Measurements from ENCODE around the gene LRRC7. TPM values are rescaled to one million over a fixed set of nuclear protein-coding genes. Genes with fewer than 3 reads are reported as not detected.
"Not testable (repeated sequence)": the region's sequence is repeated elsewhere in the genome, so short reads cannot be mapped to it uniquely, and the experiment has no call there.

LRRC7 gene
- total RNA-seq, 2 donors from 2014 or later, result not detected

GRCh38 chr1:69686367-69686984 lies 118.8 kb downstream of the LRRC7 start:
- no peaks in the 10 kb centered on the region for H3K27me3 Mint-ChIP-seq
- H3K4me1 Mint-ChIP-seq, result no peaks in the 10 kb centered on the region

DNA sequence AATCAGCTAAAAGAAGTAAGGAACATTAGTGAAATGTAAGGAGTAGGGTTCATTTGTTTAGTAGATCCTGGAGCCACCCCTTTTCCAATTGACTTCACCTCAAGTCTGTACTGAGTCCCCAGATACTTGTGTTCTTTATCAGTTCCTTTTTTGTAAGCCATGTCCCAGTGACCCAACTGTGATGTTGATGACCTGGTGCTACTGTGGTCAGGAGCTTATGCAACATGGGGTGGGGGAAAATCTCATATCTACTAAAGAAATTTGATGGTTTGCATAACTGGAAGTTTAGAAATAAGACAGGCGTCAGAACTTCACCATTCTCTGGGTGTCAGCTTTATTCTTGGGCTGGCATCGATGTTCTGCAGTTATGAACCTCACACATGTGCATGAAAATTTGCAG lies 120.5 kb downstream of the LRRC7 start:
- DNase-seq (no peak), ATAC-seq (no peak)
- Mint-ChIP-seq H3K27me3 (no peaks in the 10 kb centered on the region), H3K4me1 (no peaks in the 10 kb centered on the region), H3K27ac (no peak overlapping the region), H3K4me3 (no peak overlapping the region), H3K36me3 (ENCODE audit: low read depth) (no peaks in the 10 kb centered on the region)
- no peaks in the 10 kb centered on the region for H3K9me3 ChIP-seq (ENCODE audit: control insufficient read depth, low read length, poor library complexity, severe bottlenecking)

More at GRCh38 chr1:69686367-69686984, 118.8 kb downstream of the LRRC7 start:
- no peak overlapping the region for H3K4me3 Mint-ChIP-seq
- no peaks in the 10 kb centered on the region for H3K36me3 Mint-ChIP-seq (ENCODE audit: low read depth)
- H3K27ac Mint-ChIP-seq, result no peak overlapping the region
- no peak for ATAC-seq
- DNase-seq, result no peak
- no peaks in the 10 kb centered on the region for H3K9me3 ChIP-seq (ENCODE audit: control insufficient read depth, low read length, poor library complexity, severe bottlenecking)

GRCh38 chr1:69691179-69691578 lies 123.5 kb downstream of the LRRC7 start:
- no peaks in the 10 kb centered on the region for H3K9me3 ChIP-seq (ENCODE audit: control insufficient read depth, low read length, poor library complexity, severe bottlenecking)
- Mint-ChIP-seq H3K27ac (no peak overlapping the region), H3K36me3 (ENCODE audit: low read depth) (no peaks in the 10 kb centered on the region), H3K27me3 (no peaks in the 10 kb centered on the region), H3K4me1 (no peaks in the 10 kb centered on the region), H3K4me3 (no peak overlapping the region)
- DNase-seq (no peak), ATAC-seq (no peak)

DNA sequence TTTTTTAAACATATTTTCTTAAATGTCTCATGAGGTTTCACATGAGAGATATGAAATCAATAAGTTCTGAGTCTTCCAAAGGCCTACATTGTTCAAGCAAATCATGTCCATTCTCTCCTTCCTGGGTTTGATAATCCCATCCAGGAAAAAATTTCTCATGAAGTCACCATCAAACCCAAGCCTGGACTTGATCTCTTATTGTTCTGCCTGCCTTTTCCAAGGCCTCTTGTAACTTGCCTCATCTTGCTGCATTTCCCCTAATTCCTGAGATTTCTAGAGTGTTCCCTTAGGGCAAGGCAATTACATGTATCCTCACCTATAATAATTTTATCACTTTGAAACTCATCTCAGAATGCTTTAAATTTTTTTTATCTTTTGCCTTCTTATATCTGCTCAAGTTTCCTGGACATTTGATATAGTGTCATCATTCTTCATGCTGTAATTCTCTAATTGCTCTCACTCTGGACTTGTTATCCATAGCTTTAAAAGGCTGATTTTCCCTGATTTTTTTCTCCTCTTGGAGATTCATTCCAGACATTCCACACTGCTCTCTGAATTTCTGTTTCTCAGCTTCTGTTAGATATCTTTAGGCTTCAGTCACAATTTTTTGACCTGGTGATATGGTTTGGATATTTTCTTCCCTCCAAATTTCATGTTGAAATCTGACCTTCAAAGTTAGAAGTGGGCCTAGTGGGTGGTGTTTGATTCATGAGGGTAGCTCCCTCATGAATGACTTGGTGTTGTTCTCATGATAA lies 126.4 kb downstream of the LRRC7 start:
- Mint-ChIP-seq H3K4me3 (no peak overlapping the region), H3K4me1 (no peaks in the 10 kb centered on the region), H3K27ac (no peak overlapping the region), H3K27me3 (no peaks in the 10 kb centered on the region), H3K36me3 (ENCODE audit: low read depth) (no peaks in the 10 kb centered on the region)
- DNase-seq (no peak), ATAC-seq (no peak)
- no peaks in the 10 kb centered on the region for H3K9me3 ChIP-seq (ENCODE audit: control insufficient read depth, low read length, poor library complexity, severe bottlenecking)

DNA sequence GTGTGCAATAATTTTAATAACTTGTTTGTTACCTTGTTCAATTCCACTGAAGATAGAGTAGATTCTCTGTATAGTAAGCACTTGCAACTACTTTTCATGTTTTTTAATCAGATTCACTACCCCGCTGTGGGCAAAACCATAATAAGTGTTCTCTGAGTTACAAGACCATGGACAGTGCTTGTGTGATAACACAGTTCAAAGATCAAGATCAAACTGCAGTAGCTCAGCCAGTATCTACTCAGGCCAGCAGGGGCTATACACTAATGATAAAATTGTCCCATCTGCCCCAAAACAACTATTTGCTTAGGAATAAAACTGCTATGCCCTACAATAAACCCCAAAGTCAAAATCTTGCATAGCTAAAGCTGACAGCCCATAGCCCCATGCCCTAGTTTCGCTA lies 129.6 kb downstream of the LRRC7 start:
- no peaks in the 10 kb centered on the region for H3K27me3 Mint-ChIP-seq
- no peak overlapping the region for H3K4me3 Mint-ChIP-seq
- no peaks in the 10 kb centered on the region for H3K4me1 Mint-ChIP-seq
- no peaks in the 10 kb centered on the region for H3K9me3 ChIP-seq (ENCODE audit: control insufficient read depth, low read length, poor library complexity, severe bottlenecking)
- no peak overlapping the region for H3K27ac Mint-ChIP-seq
- ATAC-seq, result no peak
- no peaks in the 10 kb centered on the region for H3K36me3 Mint-ChIP-seq (ENCODE audit: low read depth)
- DNase-seq, result no peak

DNA sequence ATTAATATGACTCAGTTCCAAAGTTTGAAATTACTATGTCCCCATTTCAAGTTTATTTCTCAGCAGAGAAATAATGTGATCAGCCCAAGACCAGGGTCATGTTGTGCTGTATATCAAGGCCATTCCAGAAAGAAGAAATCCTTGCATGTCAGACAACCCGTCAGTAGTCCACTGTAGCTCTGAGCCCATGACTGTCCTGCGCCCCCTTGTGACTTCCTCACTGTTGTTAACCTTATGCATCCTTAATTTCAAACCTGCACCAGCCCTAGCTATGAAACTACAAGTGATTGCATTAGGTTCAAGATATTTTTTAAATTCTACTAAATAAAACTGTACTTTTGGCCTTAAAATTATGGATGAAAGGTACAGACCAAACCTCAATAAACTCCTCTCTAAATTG lies 133.0 kb downstream of the LRRC7 start:
- Mint-ChIP-seq H3K4me3 (no peak overlapping the region), H3K36me3 (ENCODE audit: low read depth) (no peaks in the 10 kb centered on the region), H3K4me1 (no peaks in the 10 kb centered on the region), H3K27me3 (no peaks in the 10 kb centered on the region), H3K27ac (no peak overlapping the region)
- DNase-seq (no peak), ATAC-seq (no peak)
- H3K9me3 ChIP-seq (ENCODE audit: control insufficient read depth, low read length, poor library complexity, severe bottlenecking), result no peaks in the 10 kb centered on the region

DNA sequence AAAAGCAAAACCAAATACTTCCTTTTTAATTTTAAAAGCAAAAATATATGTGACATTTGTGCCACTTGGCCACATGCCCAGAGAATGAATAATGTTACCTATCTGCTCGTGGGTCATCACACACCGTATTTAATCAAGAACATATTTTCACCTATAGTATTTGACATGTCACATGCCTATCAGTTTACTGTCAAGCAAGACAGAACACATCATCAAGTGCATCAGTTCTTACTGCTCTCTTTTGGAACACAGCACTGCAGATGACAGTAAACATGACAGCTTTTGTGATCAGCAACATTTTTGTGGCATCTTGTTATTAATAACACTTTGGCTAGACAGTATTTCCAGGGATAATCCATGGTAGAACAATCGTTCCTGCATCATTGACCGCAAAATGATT lies 134.4 kb downstream of the LRRC7 start:
- Mint-ChIP-seq H3K27ac (no peak overlapping the region), H3K4me1 (no peaks in the 10 kb centered on the region), H3K4me3 (no peak overlapping the region), H3K36me3 (ENCODE audit: low read depth) (no peaks in the 10 kb centered on the region), H3K27me3 (no peaks in the 10 kb centered on the region)
- no peak for DNase-seq
- ATAC-seq, result no peak
- no peaks in the 10 kb centered on the region for H3K9me3 ChIP-seq (ENCODE audit: control insufficient read depth, low read length, poor library complexity, severe bottlenecking)

DNA sequence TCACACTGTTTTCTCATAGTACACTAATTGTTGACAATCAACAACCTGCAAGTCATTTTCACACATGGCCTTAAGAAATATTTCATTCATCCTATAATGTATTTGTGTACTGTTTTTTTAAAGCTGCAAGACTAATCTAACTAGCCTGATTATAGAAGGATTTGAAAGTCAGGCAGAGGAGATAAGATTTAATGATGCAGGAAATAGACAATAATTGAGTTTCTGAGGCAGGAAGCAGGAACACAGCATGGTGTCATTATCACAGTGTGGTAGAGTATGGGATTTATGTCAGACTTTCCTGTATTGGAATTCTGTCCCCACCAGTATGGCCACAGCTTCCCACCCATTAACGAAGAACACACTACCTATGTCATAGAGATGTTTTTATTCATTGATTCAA lies 138.8 kb downstream of the LRRC7 start:
- H3K4me3 Mint-ChIP-seq, result no peak overlapping the region
- no peak for DNase-seq
- no peaks in the 10 kb centered on the region for H3K27me3 Mint-ChIP-seq
- H3K9me3 ChIP-seq (ENCODE audit: control insufficient read depth, low read length, poor library complexity, severe bottlenecking), result no peaks in the 10 kb centered on the region
- H3K4me1 Mint-ChIP-seq, result no peaks in the 10 kb centered on the region
- no peak overlapping the region for H3K27ac Mint-ChIP-seq
- ATAC-seq, result no peak
- H3K36me3 Mint-ChIP-seq (ENCODE audit: low read depth), result no peaks in the 10 kb centered on the region

DNA sequence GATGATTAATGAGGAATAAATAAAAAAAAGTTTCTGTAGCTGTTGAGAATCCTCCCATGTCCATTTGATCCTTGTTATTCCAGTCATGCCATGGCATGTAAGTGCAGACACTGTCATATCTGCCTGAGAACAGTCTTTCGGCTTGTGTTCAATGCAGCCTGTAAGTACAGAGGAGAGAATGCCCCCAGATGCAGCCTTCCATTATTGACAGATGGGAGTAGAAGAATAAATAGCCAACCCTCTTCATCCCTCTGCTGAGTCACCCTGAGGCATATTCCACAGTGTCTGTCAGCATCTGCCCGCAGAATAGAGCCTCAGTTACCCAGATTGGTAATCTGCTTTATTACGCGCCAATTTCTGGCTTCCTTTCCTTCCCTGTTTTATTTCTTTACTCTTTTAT lies 139.4 kb downstream of the LRRC7 start:
- no peak overlapping the region for H3K27ac Mint-ChIP-seq
- H3K4me3 Mint-ChIP-seq, result no peak overlapping the region
- ATAC-seq (no peak), DNase-seq (no peak)
- H3K9me3 ChIP-seq (ENCODE audit: control insufficient read depth, low read length, poor library complexity, severe bottlenecking), result no peaks in the 10 kb centered on the region
- H3K4me1 Mint-ChIP-seq, result no peaks in the 10 kb centered on the region
- H3K36me3 Mint-ChIP-seq (ENCODE audit: low read depth), result no peaks in the 10 kb centered on the region
- no peaks in the 10 kb centered on the region for H3K27me3 Mint-ChIP-seq

GRCh38 chr1:69710484-69711189 lies 142.9 kb downstream of the LRRC7 start:
- no peaks in the 10 kb centered on the region for H3K9me3 ChIP-seq (ENCODE audit: control insufficient read depth, low read length, poor library complexity, severe bottlenecking)
- Mint-ChIP-seq H3K4me3 (no peak overlapping the region), H3K4me1 (no peaks in the 10 kb centered on the region), H3K27ac (no peak overlapping the region), H3K27me3 (no peaks in the 10 kb centered on the region), H3K36me3 (ENCODE audit: low read depth) (no peaks in the 10 kb centered on the region)
- ATAC-seq (no peak), DNase-seq (no peak)

DNA sequence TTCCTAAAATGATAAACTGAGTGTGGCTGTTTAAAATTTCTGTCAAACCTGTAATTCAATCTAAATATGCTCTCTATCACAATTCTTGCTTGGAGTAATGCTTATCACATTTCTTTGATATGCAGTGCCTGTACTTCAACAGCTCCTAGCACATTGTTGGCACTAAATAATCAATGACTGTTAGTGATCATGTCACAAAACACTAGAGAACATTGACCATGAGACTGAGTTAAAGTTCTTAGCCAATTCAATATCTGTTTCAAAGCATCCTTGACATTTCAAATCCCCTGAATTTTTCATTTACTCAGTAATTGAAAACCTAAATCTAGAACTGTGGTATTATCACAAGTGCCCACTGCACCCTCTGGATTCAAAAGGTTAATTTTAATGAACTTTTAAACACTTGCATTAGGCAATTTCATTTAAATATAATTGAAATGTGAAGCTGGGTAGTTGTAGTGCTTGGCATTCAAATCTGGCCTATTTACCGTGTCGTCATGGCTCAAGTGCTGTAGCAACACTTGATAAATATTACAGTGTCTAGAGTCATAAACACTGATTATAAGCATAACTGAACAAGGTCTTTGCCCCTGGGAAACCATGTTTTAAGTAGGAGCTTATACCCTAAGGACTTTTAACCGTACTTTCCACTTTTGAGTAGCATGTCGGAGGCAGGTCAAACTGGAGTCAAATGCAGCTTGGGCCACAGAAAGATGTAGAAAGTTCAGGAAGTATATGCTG lies 143.6 kb downstream of the LRRC7 start:
- ATAC-seq (no peak), DNase-seq (no peak)
- Mint-ChIP-seq H3K4me1 (no peaks in the 10 kb centered on the region), H3K27me3 (no peaks in the 10 kb centered on the region), H3K4me3 (no peak overlapping the region), H3K36me3 (ENCODE audit: low read depth) (no peaks in the 10 kb centered on the region), H3K27ac (no peak overlapping the region)
- no peaks in the 10 kb centered on the region for H3K9me3 ChIP-seq (ENCODE audit: control insufficient read depth, low read length, poor library complexity, severe bottlenecking)

- H3K27me3 Mint-ChIP-seq; DNase-seq; H3K36me3 Mint-ChIP-seq (ENCODE audit: low read depth); H3K4me1 Mint-ChIP-seq; H3K27ac Mint-ChIP-seq; H3K9me3 ChIP-seq (ENCODE audit: control insufficient read depth, low read length, poor library complexity, severe bottlenecking); H3K4me3 Mint-ChIP-seq; ATAC-seq: not testable (repeated sequence)
Observed at GRCh38 chr1:69717834-69718233, 150.1 kb downstream of the LRRC7 start.

- Mint-ChIP-seq H3K4me3 (no peak overlapping the region), H3K27ac (no peak overlapping the region), H3K4me1 (no peaks in the 10 kb centered on the region), H3K27me3 (no peaks in the 10 kb centered on the region), H3K36me3 (ENCODE audit: low read depth) (peaks cover 2% of the 10 kb centered on the region)
- DNase-seq, result no peak
- ATAC-seq, result no peak
- no peaks in the 10 kb centered on the region for H3K9me3 ChIP-seq (ENCODE audit: control insufficient read depth, low read length, poor library complexity, severe bottlenecking)
Observed at GRCh38 chr1:69728206-69728605, 160.5 kb downstream of the LRRC7 start.
